ENCODE measurements around the gene XPA. TPM values are rescaled to one million over a fixed set of nuclear protein-coding genes. Genes with fewer than 3 reads are reported as not detected.

XPA gene
- total and polyA plus RNA-seq, 10 of the 15 experiments (the other 5 are each of a cell fraction or from before 2014, with no cell fraction given) = 6.2 to 19.9 (median 12.3) TPM

DNA sequence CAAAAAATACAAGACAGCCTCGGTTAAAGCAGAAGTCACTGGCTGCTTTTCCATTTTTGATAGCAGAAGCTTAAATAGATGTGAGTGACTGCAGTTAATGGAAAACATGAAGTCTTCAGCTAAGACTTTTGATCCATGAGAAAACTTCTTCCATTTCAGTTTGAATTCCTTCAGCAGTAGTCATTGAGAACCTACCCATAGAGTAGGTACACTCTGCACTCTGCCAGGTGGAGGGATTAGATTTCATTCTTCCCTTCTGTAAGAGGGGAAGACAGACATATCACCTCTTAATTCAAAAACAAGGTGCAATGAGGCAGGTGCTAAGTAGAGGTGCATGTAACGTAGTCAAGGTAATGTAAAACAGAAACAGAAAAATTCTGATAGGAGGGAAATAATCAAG, 26.7 kb upstream of the XPA start:
- Histone ChIP-seq H4K20me1 (ENCODE audit: control insufficient read depth, insufficient read depth) (no peaks in the 10 kb centered on the region), H3K4me3 (no peak overlapping the region), H3K9me3 (replicated peaks; ENCODE audit: control insufficient read depth, insufficient read depth, low read length) (no peaks in the 10 kb centered on the region), H3K36me3 (ENCODE audit: control insufficient read depth in 2 of 2, insufficient read depth in 2 of 2, low read length in 1 of 2) (no peaks in the 10 kb centered on the region), H3K79me2 (ENCODE audit: control insufficient read depth, insufficient read depth, low read length) (no peaks in the 10 kb centered on the region), H3K4me1 (ENCODE audit: control insufficient read depth, insufficient read depth, low read length) (no peaks in the 10 kb centered on the region), H3K27ac (ENCODE audit: control insufficient read depth, insufficient read depth) (no peak overlapping the region), H3K4me2 (ENCODE audit: control insufficient read depth, insufficient read depth) (no peak overlapping the region), H3K9ac (ENCODE audit: control insufficient read depth, insufficient read depth, low read length) (no peak overlapping the region), H2AFZ (ENCODE audit: control insufficient read depth, low read depth, low read length) (no peak overlapping the region), H3K27me3 (replicated peaks in 1 of 2; ENCODE audit: control insufficient read depth in 2 of 2, insufficient read depth in 2 of 2, low read length in 1 of 2) (peaks cover 0 to 6% of the 10 kb centered on the region in 2 experiments; a peak in 3 of 4 replicates)
- BruUV-seq (replicated peaks) = no TSS peak
- ChIA-PET SMC1A (ENCODE audit: uncharacterized antibody, unreplicated experiment) (interaction anchor here (1.2 kb wide), 1 partner anchor 141 kb away, joined by 3 read pairs; no protein-coding TSS in a partner anchor), RAD21 (ENCODE audit: unreplicated experiment) (no interaction called here), POLR2A (interaction anchor here (0.5 kb wide), 1 partner anchor 1321 kb away, joined by 3 read pairs; no protein-coding TSS in a partner anchor), CTCF (interaction anchor here (0.8 to 1.4 kb wide), 3 partner anchors 9 to 178 kb away, joined by 3 to 5 read pairs (median 4); no protein-coding TSS in a partner anchor)
- 0% methylated on average over 2 of the region's 2 CpGs for WGBS (ENCODE audit: insufficient coverage, insufficient replicate concordance, low lambda C conversion rate, missing lambda C conversion rate)
- DNase-seq (ENCODE audit: low read depth, low spot score) (no peak), FAIRE-seq (no peak), ATAC-seq (no peak)
- intact Hi-C loops (cut with micrococcal nuclease; ENCODE audit: unreplicated experiment) (no loop called here), in situ Hi-C loops (cut with MboI) (loop anchor here (10.0 kb wide), 1 partner anchor 541 kb away; no protein-coding TSS in a partner anchor)
- TF ChIP-seq ASH2L (IDR thresholded peaks at IDR 0.05; ENCODE audit: borderline replicate concordance, low read depth) = no peak
- TF ChIP-seq, protein P1, sequence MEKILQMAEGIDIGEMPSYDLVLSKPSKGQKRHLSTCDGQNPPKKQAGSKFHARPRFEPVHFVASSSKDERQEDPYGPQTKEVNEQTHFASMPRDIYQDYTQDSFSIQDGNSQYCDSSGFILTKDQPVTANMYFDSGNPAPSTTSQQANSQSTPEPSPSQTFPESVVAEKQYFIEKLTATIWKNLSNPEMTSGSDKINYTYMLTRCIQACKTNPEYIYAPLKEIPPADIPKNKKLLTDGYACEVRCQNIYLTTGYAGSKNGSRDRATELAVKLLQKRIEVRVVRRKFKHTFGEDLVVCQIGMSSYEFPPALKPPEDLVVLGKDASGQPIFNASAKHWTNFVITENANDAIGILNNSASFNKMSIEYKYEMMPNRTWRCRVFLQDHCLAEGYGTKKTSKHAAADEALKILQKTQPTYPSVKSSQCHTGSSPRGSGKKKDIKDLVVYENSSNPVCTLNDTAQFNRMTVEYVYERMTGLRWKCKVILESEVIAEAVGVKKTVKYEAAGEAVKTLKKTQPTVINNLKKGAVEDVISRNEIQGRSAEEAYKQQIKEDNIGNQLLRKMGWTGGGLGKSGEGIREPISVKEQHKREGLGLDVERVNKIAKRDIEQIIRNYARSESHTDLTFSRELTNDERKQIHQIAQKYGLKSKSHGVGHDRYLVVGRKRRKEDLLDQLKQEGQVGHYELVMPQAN (conservative IDR thresholded peaks at IDR 0.05) = no peak
- no peak for TF ChIP-seq SUZ12 (IDR thresholded peaks at IDR 0.05; ENCODE audit: unreplicated experiment)
- TF ChIP-seq, protein P2, sequence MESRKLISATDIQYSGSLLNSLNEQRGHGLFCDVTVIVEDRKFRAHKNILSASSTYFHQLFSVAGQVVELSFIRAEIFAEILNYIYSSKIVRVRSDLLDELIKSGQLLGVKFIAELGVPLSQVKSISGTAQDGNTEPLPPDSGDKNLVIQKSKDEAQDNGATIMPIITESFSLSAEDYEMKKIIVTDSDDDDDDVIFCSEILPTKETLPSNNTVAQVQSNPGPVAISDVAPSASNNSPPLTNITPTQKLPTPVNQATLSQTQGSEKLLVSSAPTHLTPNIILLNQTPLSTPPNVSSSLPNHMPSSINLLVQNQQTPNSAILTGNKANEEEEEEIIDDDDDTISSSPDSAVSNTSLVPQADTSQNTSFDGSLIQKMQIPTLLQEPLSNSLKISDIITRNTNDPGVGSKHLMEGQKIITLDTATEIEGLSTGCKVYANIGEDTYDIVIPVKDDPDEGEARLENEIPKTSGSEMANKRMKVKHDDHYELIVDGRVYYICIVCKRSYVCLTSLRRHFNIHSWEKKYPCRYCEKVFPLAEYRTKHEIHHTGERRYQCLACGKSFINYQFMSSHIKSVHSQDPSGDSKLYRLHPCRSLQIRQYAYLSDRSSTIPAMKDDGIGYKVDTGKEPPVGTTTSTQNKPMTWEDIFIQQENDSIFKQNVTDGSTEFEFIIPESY (IDR thresholded peaks at IDR 0.05) = no peak
- no peak for TF ChIP-seq MXI1 (IDR thresholded peaks at IDR 0.05; ENCODE audit: low read depth, low read length)
- TF ChIP-seq, protein P3, sequence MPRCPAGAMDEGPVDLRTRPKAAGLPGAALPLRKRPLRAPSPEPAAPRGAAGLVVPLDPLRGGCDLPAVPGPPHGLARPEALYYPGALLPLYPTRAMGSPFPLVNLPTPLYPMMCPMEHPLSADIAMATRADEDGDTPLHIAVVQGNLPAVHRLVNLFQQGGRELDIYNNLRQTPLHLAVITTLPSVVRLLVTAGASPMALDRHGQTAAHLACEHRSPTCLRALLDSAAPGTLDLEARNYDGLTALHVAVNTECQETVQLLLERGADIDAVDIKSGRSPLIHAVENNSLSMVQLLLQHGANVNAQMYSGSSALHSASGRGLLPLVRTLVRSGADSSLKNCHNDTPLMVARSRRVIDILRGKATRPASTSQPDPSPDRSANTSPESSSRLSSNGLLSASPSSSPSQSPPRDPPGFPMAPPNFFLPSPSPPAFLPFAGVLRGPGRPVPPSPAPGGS (IDR thresholded peaks at IDR 0.05; ENCODE audit: borderline replicate concordance, insufficient read depth, low read depth, low read length, poor library complexity, severe bottlenecking) = no peak
- TF ChIP-seq ZBED1 (IDR thresholded peaks at IDR 0.05; ENCODE audit: borderline replicate concordance) = no peak
- no peak for TF ChIP-seq JUNB (IDR thresholded peaks at IDR 0.05)
- no peak for TF ChIP-seq CBX3 (IDR thresholded peaks at IDR 0.05; ENCODE audit: borderline replicate concordance, low read depth)

Measured in GM12878 (cell line).